HUES64 (cell line): ENCODE measurements around the gene CRKL.

Source experiments
- H3K27ac ChIP-seq: 2 replicates; pipeline ENCODE4 v1.7.0; 2013; ENCODE audit warnings: low read depth, low read length, inconsistent platforms
- H3K27me3 ChIP-seq: 2 replicates; pipeline ENCODE4 v1.6.1; 2013; ENCODE audit warnings: mild to moderate bottlenecking, low read length; ENCODE audit not compliant: insufficient read depth
- H3K36me3 ChIP-seq: 2 replicates; pipeline ENCODE4 v1.6.1; 2013; ENCODE audit warnings: mild to moderate bottlenecking, low read length; ENCODE audit not compliant: insufficient read depth
- H3K4me1 ChIP-seq: 2 replicates; pipeline ENCODE4 v1.6.1; 2013; ENCODE audit warnings: mild to moderate bottlenecking, low read length, moderate library complexity; ENCODE audit not compliant: insufficient read depth
- H3K4me3 ChIP-seq: 2 replicates; pipeline ENCODE4 v1.5.1; 2013; ENCODE audit warnings: mild to moderate bottlenecking, low read length, moderate library complexity
- H3K9ac ChIP-seq: 2 replicates; pipeline ENCODE4 v1.6.1; 2013; ENCODE audit warnings: mild to moderate bottlenecking, low read depth, low read length
- H3K9me3 ChIP-seq: 2 replicates; pipeline ENCODE4 v1.6.1; 2013; ENCODE audit warnings: low read depth, low read length; ENCODE audit not compliant: insufficient read depth
- WGBS: fragments of 150-250, 120-280 bp; methylation state at CpG from one replicate; pipeline ENCODE4 v1.1.7; 2013; ENCODE audit warnings: missing lambda C conversion rate; 5-methylcytosine and 5-hydroxymethylcytosine counted together

CRKL gene

GRCh38 chr22:20997536-20998257, 80.5 kb downstream of the CRKL start:
- no peak overlapping the region; the same call in 1 of the 2 replicates for H3K9ac ChIP-seq
- H3K4me1 ChIP-seq, result no peaks in the 10 kb centered on the region
- H3K27ac ChIP-seq, result no peak overlapping the region
- H3K27me3 ChIP-seq, result no peaks in the 10 kb centered on the region
- H3K4me3 ChIP-seq, result no peak overlapping the region
- H3K36me3 ChIP-seq, result peaks cover 27% of the 10 kb centered on the region
- H3K9me3 ChIP-seq, result no peaks in the 10 kb centered on the region
- 93% methylated on average over 13 of the region's 13 CpGs for WGBS

DNA sequence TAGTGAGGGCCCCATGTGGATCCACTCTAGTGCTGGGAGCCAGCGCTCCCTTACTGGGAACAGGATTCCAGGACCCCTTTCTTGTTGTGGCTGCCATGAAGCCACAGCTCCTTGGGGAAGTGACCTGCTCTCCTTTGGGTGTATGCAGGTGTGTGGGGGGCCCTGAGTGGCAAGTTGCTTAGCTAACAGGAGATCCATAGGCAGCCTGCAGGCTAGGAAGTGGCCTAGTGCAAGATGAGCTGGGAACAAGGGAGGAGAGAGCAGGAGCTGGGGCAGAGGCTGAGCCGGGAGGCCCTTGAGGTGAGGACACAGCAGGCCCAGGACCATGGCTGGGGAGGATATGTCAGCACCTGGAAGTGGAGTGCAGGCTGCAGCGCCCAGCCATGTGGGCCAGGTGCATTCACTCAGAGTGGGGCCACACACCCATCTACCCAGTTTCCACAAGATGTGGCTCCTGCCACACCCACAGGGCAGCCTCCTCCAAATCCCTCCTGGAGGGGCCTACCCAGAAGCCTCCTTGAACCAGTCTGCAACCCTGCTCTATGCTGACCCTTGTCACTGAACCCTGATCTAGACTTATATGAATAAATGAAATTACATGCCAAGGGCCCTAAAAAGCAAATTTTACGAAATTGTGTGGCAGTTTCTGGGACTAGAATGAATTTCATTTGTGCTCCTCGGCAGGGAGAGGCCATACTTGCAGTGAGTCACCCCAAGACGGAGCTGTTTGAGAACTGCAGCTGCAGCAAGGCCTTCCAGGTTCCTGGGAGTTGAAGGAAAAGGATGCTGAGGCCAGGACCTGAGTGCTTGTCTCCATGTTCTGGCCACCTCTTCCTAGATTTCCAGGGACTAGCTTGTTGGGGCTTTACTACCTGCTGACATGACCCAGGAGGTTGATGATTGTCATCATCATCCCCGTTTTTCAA, 81.5 kb downstream of the CRKL start:
- Histone ChIP-seq H3K9ac (no peak overlapping the region), H3K9me3 (no peaks in the 10 kb centered on the region), H3K36me3 (peaks cover 27% of the 10 kb centered on the region), H3K27me3 (no peaks in the 10 kb centered on the region), H3K27ac (no peak overlapping the region), H3K4me3 (no peak overlapping the region), H3K4me1 (no peaks in the 10 kb centered on the region)
- WGBS, result 80% methylated on average over 7 of the region's 7 CpGs

DNA sequence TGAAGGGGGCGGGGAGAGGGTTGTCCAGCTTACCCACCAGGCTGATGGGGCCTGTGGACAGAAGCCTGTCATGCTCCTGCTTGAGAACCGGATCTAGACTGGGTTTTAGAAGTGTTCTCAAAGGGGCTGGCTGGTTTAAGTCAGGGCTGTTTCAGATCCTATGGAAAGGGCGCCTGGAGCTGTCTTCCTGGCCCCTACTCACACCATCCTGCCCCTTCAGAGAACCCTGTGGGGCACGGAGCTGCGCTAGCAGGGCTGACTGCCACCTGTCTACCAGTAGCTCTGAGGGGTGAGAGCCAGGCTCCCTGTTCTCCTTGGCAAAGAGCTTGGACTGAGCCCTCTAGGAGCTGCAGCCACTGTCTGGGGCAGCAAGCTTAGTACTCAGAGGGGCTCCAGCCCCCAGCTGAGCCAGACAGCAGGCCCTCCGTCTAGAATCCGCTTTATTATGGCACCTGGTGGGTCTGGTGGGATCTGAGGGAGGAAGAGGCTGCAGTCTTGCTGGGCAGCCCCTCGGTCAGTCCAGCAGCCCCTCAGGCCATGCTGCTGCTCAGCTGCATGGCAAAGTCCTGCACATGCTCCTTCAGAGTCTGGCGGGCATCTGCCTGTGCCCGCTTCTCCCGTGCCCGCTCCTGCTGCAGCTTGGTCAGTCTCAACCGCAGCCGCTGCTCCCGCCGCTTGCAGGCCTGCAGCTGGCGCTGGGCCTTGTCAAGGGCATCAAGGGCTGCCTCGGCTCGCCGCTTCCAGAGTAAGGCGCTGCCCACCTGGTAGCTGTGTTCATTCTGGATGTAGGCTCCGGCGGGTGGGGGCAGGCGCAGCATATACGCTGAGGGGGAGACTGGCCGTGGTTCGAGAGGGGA, 82.4 kb downstream of the CRKL start:
- no peak overlapping the region for H3K27ac ChIP-seq

GRCh38 chr22:21000207-21000986, 83.2 kb downstream of the CRKL start:
- H3K36me3 ChIP-seq, result peaks cover 27% of the 10 kb centered on the region
- no peaks in the 10 kb centered on the region for H3K9me3 ChIP-seq
- H3K4me1 ChIP-seq, result no peaks in the 10 kb centered on the region
- H3K27me3 ChIP-seq, result no peaks in the 10 kb centered on the region
- H3K9ac ChIP-seq, result peak overlapping the region; percentile 95
- H3K4me3 ChIP-seq, result peak overlapping the region; percentile 100
- WGBS, result 85% methylated on average over 22 of the region's 22 CpGs
- H3K27ac ChIP-seq, result no peak overlapping the region

More for the DNA sequence above, 82.4 kb downstream of the CRKL start:
- Histone ChIP-seq H3K27me3 (no peaks in the 10 kb centered on the region), H3K4me1 (no peaks in the 10 kb centered on the region), H3K9ac (no peak overlapping the region), H3K36me3 (peaks cover 27% of the 10 kb centered on the region), H3K9me3 (no peaks in the 10 kb centered on the region), H3K4me3 (no peak overlapping the region)
- 94% methylated on average over 27 of the region's 27 CpGs for WGBS

- Histone ChIP-seq H3K27me3 (no peaks in the 10 kb centered on the region), H3K27ac (peak overlapping the region; percentile 90), H3K4me1 (no peaks in the 10 kb centered on the region), H3K9me3 (no peaks in the 10 kb centered on the region), H3K4me3 (peak overlapping the region; percentile 100), H3K9ac (peak overlapping the region; percentile 95), H3K36me3 (peaks cover 25% of the 10 kb centered on the region)
- 21% methylated on average over 26 of the region's 26 CpGs for WGBS
Measured at GRCh38 chr22:21000987-21001600, 83.9 kb downstream of the CRKL start.

- WGBS, result under 1% methylated on average over 83 of the region's 83 CpGs
- Histone ChIP-seq H3K36me3 (peaks cover 20% of the 10 kb centered on the region), H3K4me1 (no peaks in the 10 kb centered on the region), H3K27ac (peak within 1 kb of the TSS; percentile 90), H3K27me3 (no peaks in the 10 kb centered on the region), H3K9ac (peak within 1 kb of the TSS; percentile 95), H3K9me3 (no peaks in the 10 kb centered on the region), H3K4me3 (peak within 1 kb of the TSS; percentile 100)
Measured at GRCh38 chr22:21001601-21002325, 84.6 kb downstream of the CRKL start, which contains the start of gene THAP7. TSS of gene THAP7 (minus strand) at chr22:21002118. CDS start at chr22:21001911, 207 bp downstream.
